Measurements from ENCODE around the gene INPP5A. TPM values are rescaled to one million over a fixed set of nuclear protein-coding genes. Genes with fewer than 3 reads are reported as not detected.

INPP5A gene
- total and polyA plus RNA-seq, 4 donors = 12.4 to 39.9 (median 28.2) TPM

GRCh38 chr10:132499367-132499685 is 38.3 kb upstream of the INPP5A start:
- Histone ChIP-seq H3K36me3 (ENCODE audit: control insufficient read depth in 4 of 4, insufficient read depth in 4 of 4, low read length in 4 of 4) (no peaks in the 10 kb centered on the region), H3K9me3 (ENCODE audit: control insufficient read depth in 4 of 4, insufficient read depth in 3 of 4, low read length in 3 of 4) (no peaks in the 10 kb centered on the region), H3K27me3 (ENCODE audit: control insufficient read depth in 3 of 3, insufficient read depth in 3 of 3, low read length in 2 of 3) (no peaks in the 10 kb centered on the region), H3K9ac (ENCODE audit: insufficient read depth in 1 of 2, low read length in 2 of 2) (no peak overlapping the region), H3K27ac (ENCODE audit: low read depth in 1 of 2, low read length in 1 of 2) (no peak overlapping the region), H3K4me3 (no peak overlapping the region), H3K4me1 (ENCODE audit: control insufficient read depth in 5 of 5, insufficient read depth in 5 of 5, low read length in 5 of 5) (peaks cover 0 to 40% (median 9%) of the 10 kb centered on the region in 5 donors)
- TF ChIP-seq, protein P1, sequence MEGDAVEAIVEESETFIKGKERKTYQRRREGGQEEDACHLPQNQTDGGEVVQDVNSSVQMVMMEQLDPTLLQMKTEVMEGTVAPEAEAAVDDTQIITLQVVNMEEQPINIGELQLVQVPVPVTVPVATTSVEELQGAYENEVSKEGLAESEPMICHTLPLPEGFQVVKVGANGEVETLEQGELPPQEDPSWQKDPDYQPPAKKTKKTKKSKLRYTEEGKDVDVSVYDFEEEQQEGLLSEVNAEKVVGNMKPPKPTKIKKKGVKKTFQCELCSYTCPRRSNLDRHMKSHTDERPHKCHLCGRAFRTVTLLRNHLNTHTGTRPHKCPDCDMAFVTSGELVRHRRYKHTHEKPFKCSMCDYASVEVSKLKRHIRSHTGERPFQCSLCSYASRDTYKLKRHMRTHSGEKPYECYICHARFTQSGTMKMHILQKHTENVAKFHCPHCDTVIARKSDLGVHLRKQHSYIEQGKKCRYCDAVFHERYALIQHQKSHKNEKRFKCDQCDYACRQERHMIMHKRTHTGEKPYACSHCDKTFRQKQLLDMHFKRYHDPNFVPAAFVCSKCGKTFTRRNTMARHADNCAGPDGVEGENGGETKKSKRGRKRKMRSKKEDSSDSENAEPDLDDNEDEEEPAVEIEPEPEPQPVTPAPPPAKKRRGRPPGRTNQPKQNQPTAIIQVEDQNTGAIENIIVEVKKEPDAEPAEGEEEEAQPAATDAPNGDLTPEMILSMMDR (IDR thresholded peaks at IDR 0.05; ENCODE audit: control extremely low read depth, extremely low read depth) = no peak
- DNase-seq (no peak), ATAC-seq (ENCODE audit: insufficient read depth, low FRiP score) (no peak)
- WGBS, 2 donors = 88 to 93% methylated on average over 10 of the region's 10 CpGs

- Histone ChIP-seq H3K36me3 (ENCODE audit: control insufficient read depth in 4 of 4, insufficient read depth in 4 of 4, low read length in 4 of 4) (no peaks in the 10 kb centered on the region), H3K9ac (ENCODE audit: insufficient read depth in 1 of 2, low read length in 2 of 2) (no peak overlapping the region), H3K9me3 (ENCODE audit: control insufficient read depth in 4 of 4, insufficient read depth in 3 of 4, low read length in 3 of 4) (no peaks in the 10 kb centered on the region), H3K27me3 (ENCODE audit: control insufficient read depth in 3 of 3, insufficient read depth in 3 of 3, low read length in 2 of 3) (no peaks in the 10 kb centered on the region), H3K4me1 (ENCODE audit: control insufficient read depth in 5 of 5, insufficient read depth in 5 of 5, low read length in 5 of 5) (peaks cover 0 to 25% (median 3%) of the 10 kb centered on the region in 5 donors), H3K27ac (ENCODE audit: low read depth in 1 of 2, low read length in 1 of 2) (no peak overlapping the region), H3K4me3 (no peak overlapping the region)
- ATAC-seq (ENCODE audit: insufficient read depth, low FRiP score) (no peak), DNase-seq (no peak)
- TF ChIP-seq, protein P1 (IDR thresholded peaks at IDR 0.05; ENCODE audit: control extremely low read depth, extremely low read depth) = no peak
- 91 to 93% methylated on average over 14 of the region's 14 CpGs for WGBS, 2 donors
Measured at GRCh38 chr10:132500781-132501415, 36.7 kb upstream of the INPP5A start.

DNA sequence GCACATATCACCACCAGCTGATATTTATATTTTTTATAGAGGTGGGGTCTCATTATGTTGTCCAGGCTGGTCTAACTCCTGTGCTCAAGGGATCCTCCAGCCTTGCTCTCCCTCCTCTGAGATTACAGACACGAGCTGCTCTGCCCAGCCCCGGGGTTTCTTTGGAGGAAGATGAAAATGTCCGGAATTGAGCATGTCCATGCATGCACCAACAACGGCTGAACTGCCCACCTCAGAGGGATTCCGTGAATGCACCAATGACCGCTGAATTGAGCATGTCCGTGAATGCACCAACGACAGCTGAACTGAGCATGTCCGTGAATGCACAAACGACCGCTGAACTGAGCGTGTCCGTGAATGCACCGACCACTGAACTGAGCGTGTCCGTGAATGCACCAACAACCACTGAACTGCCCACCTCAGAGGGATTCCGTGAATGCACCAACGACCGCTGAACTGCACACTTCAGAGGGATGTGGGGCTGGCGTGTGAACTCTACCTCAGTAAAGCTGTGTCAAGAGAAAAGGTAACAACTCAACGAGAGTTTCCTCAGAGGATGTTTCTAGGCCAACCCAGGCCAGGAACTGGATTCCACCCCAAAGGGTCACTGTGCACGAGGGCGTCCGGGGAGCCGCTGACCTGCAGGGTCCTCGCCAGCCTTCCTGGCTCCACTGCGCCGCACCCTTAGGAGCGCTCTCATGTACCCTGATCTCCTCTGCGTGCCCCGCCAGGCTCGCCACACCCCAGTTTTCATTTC is 34.9 kb upstream of the INPP5A start:
- H3K4me1 ChIP-seq (ENCODE audit: control insufficient read depth in 5 of 5, insufficient read depth in 5 of 5, low read length in 5 of 5) = peaks cover 0 to 7% (median 6%) of the 10 kb centered on the region in 5 donors
- 84 to 88% methylated on average over 32 of the region's 32 CpGs for WGBS, 2 donors
- no peak for ATAC-seq (ENCODE audit: insufficient read depth, low FRiP score)
- H3K27ac ChIP-seq (ENCODE audit: low read depth in 1 of 2, low read length in 1 of 2) = no peak overlapping the region
- no peaks in the 10 kb centered on the region for H3K36me3 ChIP-seq (ENCODE audit: control insufficient read depth in 4 of 4, insufficient read depth in 4 of 4, low read length in 4 of 4)
- DNase-seq = no peak
- no peak overlapping the region for H3K4me3 ChIP-seq
- H3K9me3 ChIP-seq (ENCODE audit: control insufficient read depth in 4 of 4, insufficient read depth in 3 of 4, low read length in 3 of 4) = no peaks in the 10 kb centered on the region
- TF ChIP-seq, protein P1 (IDR thresholded peaks at IDR 0.05; ENCODE audit: control extremely low read depth, extremely low read depth) = no peak
- H3K27me3 ChIP-seq (ENCODE audit: control insufficient read depth in 3 of 3, insufficient read depth in 3 of 3, low read length in 2 of 3) = no peaks in the 10 kb centered on the region
- H3K9ac ChIP-seq (ENCODE audit: insufficient read depth in 1 of 2, low read length in 2 of 2) = no peak overlapping the region
